Endothelial cell of umbilical vein (primary cell): ENCODE measurements around the gene CCDC60. TPM values are rescaled to one million over a fixed set of nuclear protein-coding genes. Genes with fewer than 3 reads are reported as not detected.

Experiments used
- BruUV-seq: library from RNA; stranded (reverse); fragments of 400-500 nt; replicated peaks from 2 replicates; lab custom pipeline; 2021; lab: Mats Ljungman, UMichigan
- CTCF ChIA-PET: fragments of 300-600, 350-600 bp; sonication (Branson Sonifier 250); formaldehyde crosslinking; loops from one replicate; lab custom pipeline; 2021; ENCODE audit warnings: antibody characterized with exemption, inconsistent platforms; lab: Charles Lee
- POLR2A ChIA-PET: fragments of 300-600, 350-600 bp; sonication (Branson Sonifier 250); formaldehyde crosslinking; loops from one replicate; lab custom pipeline; 2021; ENCODE audit warnings: antibody characterized with exemption, inconsistent platforms; lab: Charles Lee
- DNase-seq: peaks from one replicate; pipeline ENCODE4 v3.0.0-alpha.2; 2011; ENCODE audit warnings: low read depth, low spot score
- FAIRE-seq: peaks from 2 replicates; lab custom pipeline; 2011; peaks lifted over from hg19 to GRCh38; lab: Jason Lieb, UNC
- H2AFZ ChIP-seq: 2 replicates; pipeline ENCODE4 v1.6.0; 2012; ENCODE audit warnings: low read depth, low read length, control low read depth, inconsistent platforms
- H3K27ac ChIP-seq: 2 replicates; pipeline ENCODE4 v1.5.1; 2011; ENCODE audit warnings: low read depth, mild to moderate bottlenecking, control low read depth, low read length, moderate library complexity; ENCODE audit not compliant: insufficient read depth
- H3K27me3 ChIP-seq, 2 experiments: 2 replicates each; pipeline versions ENCODE4 v1.6.0 to v1.6.1; 2011; ENCODE audit warnings: low read length in 2 of 2, mixed read lengths in 1 of 2; ENCODE audit not compliant: control insufficient read depth in 2 of 2, insufficient read depth in 2 of 2
- H3K36me3 ChIP-seq, 2 experiments: 2 replicates in 1 of 2; 3 replicates in 1 of 2; pipeline ENCODE4 v1.5.1; 2011; ENCODE audit warnings: low read length in 2 of 2, mild to moderate bottlenecking in 1 of 2, moderate library complexity in 1 of 2; ENCODE audit not compliant: control insufficient read depth in 2 of 2, insufficient read depth in 2 of 2; ENCODE audit errors: extremely low read depth in 1 of 2
- H3K4me1 ChIP-seq: 3 replicates; pipeline ENCODE4 v1.5.1; 2011; ENCODE audit warnings: mild to moderate bottlenecking, low read length; ENCODE audit not compliant: control insufficient read depth, insufficient read depth; ENCODE audit errors: extremely low read depth
- H3K4me2 ChIP-seq: 2 replicates; pipeline ENCODE4 v1.6.1; 2011; ENCODE audit warnings: low read length, control low read depth, mixed read lengths; ENCODE audit not compliant: insufficient read depth
- H3K4me3 ChIP-seq, 3 experiments: fragments of 200-600 bp in 1 of 3; sonication (generic), shearing (Covaris generic) in 1 of 3; replicated peaks in 1 of 3; 2 replicates each; pipeline ENCODE4 v1.5.1; 2011 to 2016; ENCODE audit warnings: control low read depth in 3 of 3, low read length in 3 of 3, mild to moderate bottlenecking in 2 of 3, inconsistent platforms in 1 of 3, low read depth in 1 of 3, moderate library complexity in 1 of 3; ENCODE audit not compliant: insufficient read depth in 1 of 3
- H3K79me2 ChIP-seq: 2 replicates; pipeline ENCODE4 v1.6.0; 2012; ENCODE audit warnings: low read length, inconsistent platforms; ENCODE audit not compliant: control insufficient read depth, insufficient read depth
- H3K9ac ChIP-seq: replicated peaks from 2 replicates; pipeline ENCODE3; 2011; ENCODE audit warnings: low read length, control low read depth; ENCODE audit not compliant: insufficient read depth; ENCODE audit errors: extremely low read depth
- H3K9me1 ChIP-seq: replicated peaks from 3 replicates; pipeline ENCODE4 v1.6.0; 2011; ENCODE audit warnings: mild to moderate bottlenecking, low read length; ENCODE audit not compliant: control insufficient read depth, insufficient read depth; ENCODE audit errors: extremely low read depth
- H3K9me3 ChIP-seq: replicated peaks from 2 replicates; pipeline ENCODE4 v1.5.1; 2012; ENCODE audit warnings: low read length, inconsistent platforms; ENCODE audit not compliant: control insufficient read depth, insufficient read depth
- H4K20me1 ChIP-seq: replicated peaks from 2 replicates; pipeline ENCODE3; 2011; ENCODE audit warnings: mild to moderate bottlenecking, low read length; ENCODE audit not compliant: control insufficient read depth, insufficient read depth; ENCODE audit errors: extremely low read depth
- EZH2 ChIP-seq: IDR thresholded peaks from 2 replicates; pipeline ENCODE4 v1.6.1; 2012; ENCODE audit warnings: borderline replicate concordance, low read depth, mild to moderate bottlenecking, moderate library complexity, low read length, inconsistent platforms; ENCODE audit not compliant: severe bottlenecking
- FOS ChIP-seq: IDR thresholded peaks from 2 replicates; pipeline ENCODE4 v1.6.1; 2011; ENCODE audit warnings: mild to moderate bottlenecking, low read length, moderate library complexity, borderline replicate concordance; ENCODE audit not compliant: insufficient read depth
- MYC ChIP-seq: IDR thresholded peaks from one replicate; pipeline ENCODE4 v1.6.1; 2011; ENCODE audit warnings: mild to moderate bottlenecking, low read depth, low read length
- POLR2AphosphoS5 ChIP-seq: IDR thresholded peaks from 2 replicates; pipeline ENCODE4 v1.6.1; 2012; ENCODE audit warnings: low read depth, mild to moderate bottlenecking, control low read depth, low read length, moderate library complexity; ENCODE audit not compliant: insufficient read depth
- dilution Hi-C: fragments of 300-500 bp; cut with MboI; formaldehyde crosslinking; loops from one replicate; pipeline ENCODE4 v1.15.0; 2019; ENCODE audit warnings: low sequenced_read_pairs; ENCODE audit not compliant: extremely low pct_ligation_motif_present
- intact Hi-C: fragments of 100-400 bp; cut with micrococcal nuclease; formaldehyde crosslinking; loops from one replicate; pipeline ENCODE4 v1.10.0; 2022
- polyA plus RNA-seq, 4 experiments: library from polyadenylated mRNA; depleted of rRNA in 3 of 4; stranded (reverse) in 3 of 4; unstranded in 1 of 4; fragments of >200 nt; gene quantifications; 2 replicates each; pipeline versions ENCODE4 v1.2.1 to v1.2.3, GENCODE V29; 2011 to 2012; ENCODE audit warnings: missing spikeins in 1 of 4
- total RNA-seq: library from RNA; stranded (reverse); gene quantifications from 2 replicates; pipeline ENCODE4 v1.2.3, GENCODE V29; 2021
- TF ChIP-seq, protein P1 (sequence below): IDR thresholded peaks from 2 replicates; pipeline ENCODE4 v1.6.1; 2011; ENCODE audit not compliant: insufficient read depth, insufficient read length

The CCDC60 gene
- total and polyA plus RNA-seq, 2 donors (not counting 3 experiments of a cell fraction or from before 2014, with no cell fraction given): not detected

DNA sequence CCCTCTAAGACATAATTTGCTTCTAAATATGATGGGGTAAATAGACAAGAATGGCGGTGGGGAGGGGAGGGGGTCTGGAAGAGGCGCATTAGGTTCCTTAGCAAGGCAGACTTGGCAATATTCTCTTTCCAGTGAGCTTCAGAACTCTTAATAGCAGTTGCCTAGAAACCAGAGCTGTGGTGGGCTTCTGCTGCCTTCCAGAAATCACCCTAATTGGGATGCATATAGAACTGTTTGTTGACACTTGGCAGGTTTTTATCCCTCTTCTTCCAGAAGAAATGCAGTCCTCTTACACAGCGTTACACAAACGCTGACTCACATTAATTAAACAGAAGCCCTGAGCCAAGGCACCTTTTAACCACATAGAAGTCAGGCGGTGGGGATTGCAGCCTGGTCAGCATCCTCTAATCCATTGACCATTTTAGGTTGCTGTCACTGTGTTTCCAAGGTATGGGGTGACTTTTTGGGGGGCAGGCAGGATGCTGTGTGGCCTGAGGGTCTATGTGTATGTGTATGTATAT is 114.1 kb downstream of the CCDC60 start:
- no peaks in the 10 kb centered on the region for H3K9me3 ChIP-seq
- no peaks in the 10 kb centered on the region for H4K20me1 ChIP-seq
- intact Hi-C loops (no loop called here), dilution Hi-C loops (no loop called here)
- H3K4me2 ChIP-seq: no peak overlapping the region
- H3K9me1 ChIP-seq: no peaks in the 10 kb centered on the region
- no peak overlapping the region for H3K27ac ChIP-seq
- no TSS peak for BruUV-seq
- no peaks in the 10 kb centered on the region for H3K36me3 ChIP-seq
- no peaks in the 10 kb centered on the region for H3K79me2 ChIP-seq
- H3K9ac ChIP-seq: no peak overlapping the region
- FAIRE-seq (no peak), DNase-seq (no peak)
- no peaks in the 10 kb centered on the region for H3K27me3 ChIP-seq
- no peak overlapping the region for H2AFZ ChIP-seq
- no peaks in the 10 kb centered on the region for H3K4me1 ChIP-seq
- POLR2A ChIA-PET: no interaction called here
- CTCF ChIA-PET: no interaction called here
- no peak overlapping the region for H3K4me3 ChIP-seq
- no peak for TF ChIP-seq FOS
- TF ChIP-seq, protein P1, sequence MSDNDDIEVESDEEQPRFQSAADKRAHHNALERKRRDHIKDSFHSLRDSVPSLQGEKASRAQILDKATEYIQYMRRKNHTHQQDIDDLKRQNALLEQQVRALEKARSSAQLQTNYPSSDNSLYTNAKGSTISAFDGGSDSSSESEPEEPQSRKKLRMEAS: no peak

DNA sequence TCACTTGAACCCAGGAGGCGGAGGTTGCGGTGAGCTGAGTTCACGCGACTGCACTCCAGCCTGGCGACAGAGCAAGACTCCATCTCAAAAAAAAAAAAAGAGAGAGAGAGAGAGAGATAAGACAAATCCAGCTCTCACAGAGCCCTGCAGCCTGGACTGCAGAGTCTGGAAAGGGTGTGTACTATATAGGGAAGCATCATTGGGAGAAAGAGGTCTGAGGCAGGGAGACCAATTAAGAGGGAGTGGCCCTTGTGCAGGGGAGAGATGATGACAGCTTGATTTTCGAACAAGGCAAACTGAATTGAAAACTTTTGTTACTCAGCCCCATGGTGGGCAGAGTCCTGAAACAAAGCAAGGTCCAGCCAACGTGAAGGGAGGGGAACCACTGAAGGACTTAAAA is 116.2 kb downstream of the CCDC60 start:
- intact Hi-C loops: no loop called here
- BruUV-seq: no TSS peak
- FAIRE-seq: no peak

More for the DNA sequence above, 116.2 kb downstream of the CCDC60 start:
- H3K9ac ChIP-seq: no peak overlapping the region
- no peaks in the 10 kb centered on the region for H4K20me1 ChIP-seq
- dilution Hi-C loops: no loop called here
- no peaks in the 10 kb centered on the region for H3K9me1 ChIP-seq
- POLR2A ChIA-PET: no interaction called here
- H3K9me3 ChIP-seq: no peaks in the 10 kb centered on the region
- H3K36me3 ChIP-seq: no peaks in the 10 kb centered on the region
- no peaks in the 10 kb centered on the region for H3K79me2 ChIP-seq
- no peak overlapping the region for H2AFZ ChIP-seq
- TF ChIP-seq MYC (no peak), POLR2AphosphoS5 (no peak), EZH2 (no peak), FOS (no peak)
- TF ChIP-seq, protein P1: no peak
- no peak overlapping the region for H3K4me3 ChIP-seq
- CTCF ChIA-PET: no interaction called here
- no peaks in the 10 kb centered on the region for H3K4me1 ChIP-seq
- H3K27ac ChIP-seq: no peak overlapping the region
- H3K4me2 ChIP-seq: no peak overlapping the region
- H3K27me3 ChIP-seq: no peaks in the 10 kb centered on the region
- DNase-seq: no peak
